ENCODE data around the gene PPHLN1.
"Not testable (repeated sequence)": the region's sequence is repeated elsewhere in the genome, so short reads cannot be mapped to it uniquely, and the experiment has no call there.

The PPHLN1 gene

GRCh38 chr12:42323856-42324255, 2.1 kb upstream of the PPHLN1 start:
- DNase-seq (ENCODE audit: low read depth in 2 of 2) = no peak

GRCh38 chr12:42325326-42325652, 678 bp upstream of the PPHLN1 start:
- DNase-seq (ENCODE audit: low read depth in 2 of 2) = no peak

- DNase-seq (ENCODE audit: low read depth in 2 of 2) = no peak
Observed at GRCh38 chr12:42326541-42327226, 717 bp downstream of the PPHLN1 start.

- no peak for DNase-seq (ENCODE audit: low read depth in 2 of 2)
Observed at GRCh38 chr12:42327227-42327590, 1.2 kb downstream of the PPHLN1 start.

- not testable (repeated sequence) for DNase-seq (ENCODE audit: low read depth in 2 of 2)
Observed at GRCh38 chr12:42330097-42330496, 4.1 kb downstream of the PPHLN1 start.

- no peak for DNase-seq (ENCODE audit: low read depth in 2 of 2)
Observed at GRCh38 chr12:42332301-42333285, 6.6 kb downstream of the PPHLN1 start.

GRCh38 chr12:42336286-42336685, 10.3 kb downstream of the PPHLN1 start:
- DNase-seq (ENCODE audit: low read depth in 2 of 2) = no peak

GRCh38 chr12:42338280-42338679, 12.3 kb downstream of the PPHLN1 start:
- DNase-seq (ENCODE audit: low read depth in 2 of 2) = no peak

GRCh38 chr12:42342028-42342427, 16.1 kb downstream of the PPHLN1 start:
- DNase-seq (ENCODE audit: low read depth in 2 of 2) = no peak

- DNase-seq (ENCODE audit: low read depth in 2 of 2) = no peak
Observed at GRCh38 chr12:42343721-42344120, 17.8 kb downstream of the PPHLN1 start.

GRCh38 chr12:42346403-42347002, 20.5 kb downstream of the PPHLN1 start:
- DNase-seq (ENCODE audit: low read depth in 2 of 2) = no peak

GRCh38 chr12:42349119-42350020, 23.4 kb downstream of the PPHLN1 start:
- not testable (repeated sequence) for DNase-seq (ENCODE audit: low read depth in 2 of 2)

GRCh38 chr12:42350021-42350407, 24.0 kb downstream of the PPHLN1 start:
- DNase-seq (ENCODE audit: low read depth in 2 of 2) = not testable (repeated sequence)

- DNase-seq (ENCODE audit: low read depth in 2 of 2) = no peak
Observed at GRCh38 chr12:42356344-42356743, 30.4 kb downstream of the PPHLN1 start.

- no peak for DNase-seq (ENCODE audit: low read depth in 2 of 2)
Observed at GRCh38 chr12:42360747-42361403, 34.9 kb downstream of the PPHLN1 start.

- no peak for DNase-seq (ENCODE audit: low read depth in 2 of 2)
Observed at GRCh38 chr12:42361909-42362646, 36.1 kb downstream of the PPHLN1 start.

GRCh38 chr12:42362647-42363260, 36.8 kb downstream of the PPHLN1 start:
- DNase-seq (ENCODE audit: low read depth in 2 of 2) = no peak

- DNase-seq (ENCODE audit: low read depth in 2 of 2) = no peak
Observed at GRCh38 chr12:42364692-42365091, 38.7 kb downstream of the PPHLN1 start.

- DNase-seq (ENCODE audit: low read depth in 2 of 2) = no peak
Observed at GRCh38 chr12:42365486-42365885, 39.5 kb downstream of the PPHLN1 start.

- DNase-seq (ENCODE audit: low read depth in 2 of 2) = no peak
Observed at GRCh38 chr12:42370013-42370412, 44.0 kb downstream of the PPHLN1 start.

Measured in stimulated activated CD8-positive, alpha-beta memory T cell treated with anti-CD3 and anti-CD28 coated beads, Interleukin-2, amount 100 ng/mL, for 1 hour (primary cell).